ENCODE measurements around the gene GIT1. TPM values are rescaled to one million over a fixed set of nuclear protein-coding genes. Genes with fewer than 3 reads are reported as not detected.

GIT1 gene
- total RNA-seq, 3 donors from 2014 or later, result 28.6 to 41.0 (median 37.2) TPM

GRCh38 chr17:29591146-29591736 is 1.8 kb upstream of the GIT1 start:
- Histone ChIP-seq H3K9me3 (no peaks in the 10 kb centered on the region), H3K36me3 (ENCODE audit: low read depth) (no peaks in the 10 kb centered on the region), H3K4me3 (no peak overlapping the region), H3K4me1 (ENCODE audit: low read depth) (peaks cover 48% of the 10 kb centered on the region)
- intact Hi-C loops (cut with DNase I, micrococcal nuclease), result no loop called here
- ATAC-seq, result no peak
- peak; percentile 41 to 75 (median 64) for DNase-seq
- no peak for TF ChIP-seq CTCF (IDR thresholded peaks at IDR 0.05)

GRCh38 chr17:29590411-29591145 is 1.1 kb upstream of the GIT1 start:
- no peaks in the 10 kb centered on the region for H3K36me3 ChIP-seq (ENCODE audit: low read depth)
- ATAC-seq, result no peak
- DNase-seq, result peak; percentile 28 to 65 (median 52)
- TF ChIP-seq CTCF (IDR thresholded peaks at IDR 0.05), result no peak
- H3K4me3 ChIP-seq, result no peak overlapping the region
- peaks cover 48% of the 10 kb centered on the region for H3K4me1 ChIP-seq (ENCODE audit: low read depth)
- no peaks in the 10 kb centered on the region for H3K9me3 ChIP-seq
- intact Hi-C loops (cut with DNase I, micrococcal nuclease), result no loop called here

- peak; percentile 6 for ATAC-seq
- peaks cover 42% of the 10 kb centered on the region for H3K4me1 ChIP-seq (ENCODE audit: low read depth)
- no peaks in the 10 kb centered on the region for H3K9me3 ChIP-seq
- DNase-seq, result peak; percentile 45 to 71 (median 71)
- intact Hi-C loops (cut with DNase I, micrococcal nuclease), result no loop called here
- TF ChIP-seq CTCF (IDR thresholded peaks at IDR 0.05), result no peak
- H3K4me3 ChIP-seq, result peak overlapping the region; percentile 68
- no peaks in the 10 kb centered on the region for H3K36me3 ChIP-seq (ENCODE audit: low read depth)
Measured at GRCh38 chr17:29588562-29589411, 661 bp downstream of the GIT1 start.

- no peak overlapping the region for H3K4me3 ChIP-seq
- ATAC-seq, result no peak
- DNase-seq, result peak in 1 of 3 donors; percentile 34
- no peak for TF ChIP-seq CTCF (IDR thresholded peaks at IDR 0.05)
- intact Hi-C loops (cut with DNase I, micrococcal nuclease), result no loop called here
- no peaks in the 10 kb centered on the region for H3K9me3 ChIP-seq
- peaks cover 42% of the 10 kb centered on the region for H3K4me1 ChIP-seq (ENCODE audit: low read depth)
- no peaks in the 10 kb centered on the region for H3K36me3 ChIP-seq (ENCODE audit: low read depth)
Measured at GRCh38 chr17:29588017-29588561, 1.4 kb downstream of the GIT1 start.

GRCh38 chr17:29587591-29587990 is 1.9 kb downstream of the GIT1 start:
- no peak for ATAC-seq
- H3K4me1 ChIP-seq (ENCODE audit: low read depth), result peaks cover 39% of the 10 kb centered on the region

More at GRCh38 chr17:29587591-29587990, 1.9 kb downstream of the GIT1 start:
- H3K36me3 ChIP-seq (ENCODE audit: low read depth), result no peaks in the 10 kb centered on the region
- H3K4me3 ChIP-seq, result no peak overlapping the region
- no peak for DNase-seq
- TF ChIP-seq CTCF (IDR thresholded peaks at IDR 0.05), result no peak
- no peaks in the 10 kb centered on the region for H3K9me3 ChIP-seq
- intact Hi-C loops (cut with DNase I, micrococcal nuclease), result no loop called here
